Kidney (tissue), 14 donors: ENCODE measurements around the gene NFIA. TPM values are rescaled to one million over a fixed set of nuclear protein-coding genes. Genes with fewer than 3 reads are reported as not detected.

Experiments used
- DNase-seq, 5 donors: peaks; one replicate each; pipeline ENCODE4 v3.0.0-alpha.2; 2013 to 2020
- FAIRE-seq: peaks from 2 replicates; lab custom pipeline; 2012; peaks lifted over from hg19 to GRCh38; lab: Jason Lieb, UNC
- H3K27ac ChIP-seq, 2 donors: one replicate each; pipeline ENCODE4 v1.7.0; 2013; ENCODE audit warnings: low read depth in 2 of 2, low read length in 2 of 2, inconsistent platforms in 1 of 2
- H3K27me3 ChIP-seq: one replicate; pipeline ENCODE4 v1.7.1; 2013; ENCODE audit warnings: low read length, inconsistent platforms; ENCODE audit not compliant: control insufficient read depth, insufficient read depth
- H3K36me3 ChIP-seq, 3 donors: one replicate each; pipeline versions ENCODE4 v1.7.0 to v1.7.1; 2013; ENCODE audit warnings: low read length in 3 of 3, control low read depth in 1 of 3, inconsistent platforms in 1 of 3; ENCODE audit not compliant: insufficient read depth in 3 of 3, control insufficient read depth in 2 of 3
- H3K4me1 ChIP-seq, 3 donors: one replicate each; pipeline versions ENCODE4 v1.7.0 to v1.7.1; 2013; ENCODE audit warnings: low read length in 3 of 3, inconsistent platforms in 1 of 3, low read depth in 1 of 3; ENCODE audit not compliant: control insufficient read depth in 2 of 3, insufficient read depth in 2 of 3
- H3K4me3 ChIP-seq, 3 donors: one replicate each; pipeline versions ENCODE4 v1.7.0 to v1.8.1; 2013; ENCODE audit warnings: low read length in 3 of 3, control low read depth in 1 of 3, inconsistent platforms in 1 of 3
- H3K9ac ChIP-seq, 3 donors: one replicate each; pipeline versions ENCODE4 v1.7.0 to v1.7.1; 2013; ENCODE audit warnings: low read length in 3 of 3, control low read depth in 1 of 3, inconsistent platforms in 1 of 3
- H3K9me3 ChIP-seq, 3 donors: one replicate each; pipeline versions ENCODE4 v1.7.0 to v1.7.1; 2013; ENCODE audit warnings: low read length in 3 of 3, control low read depth in 1 of 3, inconsistent platforms in 1 of 3; ENCODE audit not compliant: control insufficient read depth in 2 of 3, insufficient read depth in 1 of 3
- intact Hi-C: fragments of 100-400 bp; cut with DNase I; formaldehyde crosslinking; loops from one replicate; pipeline ENCODE4 v1.11.1; 2022
- polyA plus RNA-seq: library from polyadenylated mRNA; stranded (reverse); fragments of 350-450 nt; fragmentation: Illumina TruSeq; extraction: RNeasy Lipid Tissue Mini Kit (QIAGEN cat#74804); gene quantifications from one replicate; pipeline ENCODE4 v1.2.3, GENCODE V29; 2014; ENCODE audit warnings: low read depth, low replicate concordance; ENCODE audit not compliant: insufficient read depth
- total RNA-seq: library from RNA; stranded (reverse); fragmentation: NEBNext Ultra II Directional; extraction: Animal tissue kit (Norgen Biotek cat#: 25700); gene quantifications from one replicate; pipeline ENCODE4 v1.2.1, GENCODE V29; 2021
- TF ChIP-seq, protein P1 (sequence below): IDR thresholded peaks from 3 replicates; pipeline ENCODE4 v1.5.1; 2012; ENCODE audit warnings: mild to moderate bottlenecking, moderate library complexity, borderline replicate concordance; ENCODE audit not compliant: insufficient read depth; ENCODE audit errors: extremely low read depth
- donor health status: control.
- donor health status: control.
- donor health status: control.
- donor health status: control.
- donor health status: control.
- donor health status: DM: yes; HTN: yes; CAD: no.
- donor health status: Normal renal cell carcinoma (clear cell type).

Gene NFIA
- total and polyA plus RNA-seq, 2 donors from 2014 or later: 4.8 to 87.5 TPM

DNA sequence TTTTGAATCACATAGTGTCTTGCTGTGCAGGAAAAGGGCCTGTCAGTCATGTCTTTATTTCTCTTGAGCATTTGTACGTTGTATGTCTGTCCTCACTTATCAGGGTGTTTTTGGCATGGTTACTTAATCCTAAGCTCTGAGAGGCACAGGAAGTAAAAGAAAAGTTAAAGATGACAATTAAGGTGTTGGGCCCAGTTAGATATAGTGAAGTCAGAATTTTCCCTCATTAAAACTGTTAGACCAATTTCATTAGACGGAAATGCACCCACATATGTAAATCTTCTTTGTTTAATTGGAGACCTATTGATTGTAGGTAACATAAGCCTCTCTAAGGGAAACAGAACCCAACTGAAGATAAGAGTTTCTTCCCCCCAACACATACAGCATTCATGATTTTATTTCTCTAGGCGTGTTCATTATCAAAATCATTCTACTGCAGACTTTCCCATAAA is 21.9 kb downstream of the NFIA start:
- Histone ChIP-seq H3K27me3 (no peaks in the 10 kb centered on the region), H3K4me1 (peaks cover 0 to 4% (median 0%) of the 10 kb centered on the region in 3 donors), H3K9ac (no peak overlapping the region), H3K9me3 (peaks cover 0 to 5% (median 0%) of the 10 kb centered on the region in 3 donors), H3K4me3 (no peak overlapping the region), H3K36me3 (no peaks in the 10 kb centered on the region), H3K27ac (no peak overlapping the region)
- TF ChIP-seq, protein P1, sequence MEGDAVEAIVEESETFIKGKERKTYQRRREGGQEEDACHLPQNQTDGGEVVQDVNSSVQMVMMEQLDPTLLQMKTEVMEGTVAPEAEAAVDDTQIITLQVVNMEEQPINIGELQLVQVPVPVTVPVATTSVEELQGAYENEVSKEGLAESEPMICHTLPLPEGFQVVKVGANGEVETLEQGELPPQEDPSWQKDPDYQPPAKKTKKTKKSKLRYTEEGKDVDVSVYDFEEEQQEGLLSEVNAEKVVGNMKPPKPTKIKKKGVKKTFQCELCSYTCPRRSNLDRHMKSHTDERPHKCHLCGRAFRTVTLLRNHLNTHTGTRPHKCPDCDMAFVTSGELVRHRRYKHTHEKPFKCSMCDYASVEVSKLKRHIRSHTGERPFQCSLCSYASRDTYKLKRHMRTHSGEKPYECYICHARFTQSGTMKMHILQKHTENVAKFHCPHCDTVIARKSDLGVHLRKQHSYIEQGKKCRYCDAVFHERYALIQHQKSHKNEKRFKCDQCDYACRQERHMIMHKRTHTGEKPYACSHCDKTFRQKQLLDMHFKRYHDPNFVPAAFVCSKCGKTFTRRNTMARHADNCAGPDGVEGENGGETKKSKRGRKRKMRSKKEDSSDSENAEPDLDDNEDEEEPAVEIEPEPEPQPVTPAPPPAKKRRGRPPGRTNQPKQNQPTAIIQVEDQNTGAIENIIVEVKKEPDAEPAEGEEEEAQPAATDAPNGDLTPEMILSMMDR: no peak
- DNase-seq (no peak), FAIRE-seq (no peak)
- intact Hi-C loops: no loop called here

DNA sequence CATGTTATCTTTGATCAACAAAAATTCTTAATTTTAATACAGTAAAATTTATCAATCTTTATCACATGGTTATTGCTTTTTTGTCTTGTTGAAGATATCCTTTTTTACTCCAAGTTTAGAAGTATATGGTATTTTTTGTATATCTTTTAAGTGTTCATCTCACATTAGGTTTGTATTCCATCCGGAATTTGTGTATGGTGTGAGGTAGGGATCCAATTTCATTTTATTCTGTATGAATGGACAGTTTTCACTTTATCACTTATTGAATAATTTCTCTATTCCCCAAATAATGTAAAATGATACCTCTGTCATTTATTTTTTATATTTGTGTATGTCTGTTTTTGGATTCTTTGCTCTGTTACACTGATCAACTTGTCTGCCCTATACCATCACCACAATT is 25.3 kb downstream of the NFIA start:
- TF ChIP-seq, protein P1: no peak
- Histone ChIP-seq H3K27ac (no peak overlapping the region), H3K9ac (no peak overlapping the region), H3K4me1 (peaks cover 0 to 7% (median 4%) of the 10 kb centered on the region in 3 donors), H3K36me3 (no peaks in the 10 kb centered on the region), H3K4me3 (no peak overlapping the region), H3K27me3 (no peaks in the 10 kb centered on the region), H3K9me3 (peaks cover 0 to 5% (median 0%) of the 10 kb centered on the region in 3 donors)
- FAIRE-seq (peak; percentile 62), DNase-seq (no peak)
- intact Hi-C loops: no loop called here

DNA sequence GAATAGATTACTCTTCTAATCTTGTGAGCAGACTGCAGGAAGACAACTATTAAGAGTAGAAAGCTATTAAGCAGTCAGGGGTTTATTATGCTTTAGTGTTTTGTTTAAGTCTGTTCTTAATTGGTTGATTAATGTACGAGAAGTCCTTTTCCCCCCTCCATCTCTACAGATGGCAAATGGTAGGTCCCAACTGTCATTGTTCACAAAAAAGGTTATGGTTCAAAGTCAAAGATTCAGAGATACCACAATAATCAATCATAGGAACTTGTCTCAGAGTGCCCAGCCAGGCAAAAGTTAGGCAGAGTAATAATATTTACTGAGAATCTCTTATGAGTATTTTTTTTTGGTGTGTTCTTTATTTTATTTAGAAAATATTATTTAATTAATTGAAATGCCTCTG is 26.8 kb downstream of the NFIA start:
- peak in 2 of 5 donors; percentile 29 to 66 for DNase-seq
- H3K4me3 ChIP-seq: no peak overlapping the region
- intact Hi-C loops: no loop called here
- no peaks in the 10 kb centered on the region for H3K27me3 ChIP-seq
- H3K36me3 ChIP-seq: no peaks in the 10 kb centered on the region
- TF ChIP-seq, protein P1: no peak
- peak; percentile 79 for FAIRE-seq
- H3K4me1 ChIP-seq: peaks cover 0 to 7% (median 0%) of the 10 kb centered on the region in 3 donors
- H3K9me3 ChIP-seq: peaks cover 0 to 5% (median 0%) of the 10 kb centered on the region in 3 donors
- no peak overlapping the region for H3K27ac ChIP-seq
- no peak overlapping the region for H3K9ac ChIP-seq

DNA sequence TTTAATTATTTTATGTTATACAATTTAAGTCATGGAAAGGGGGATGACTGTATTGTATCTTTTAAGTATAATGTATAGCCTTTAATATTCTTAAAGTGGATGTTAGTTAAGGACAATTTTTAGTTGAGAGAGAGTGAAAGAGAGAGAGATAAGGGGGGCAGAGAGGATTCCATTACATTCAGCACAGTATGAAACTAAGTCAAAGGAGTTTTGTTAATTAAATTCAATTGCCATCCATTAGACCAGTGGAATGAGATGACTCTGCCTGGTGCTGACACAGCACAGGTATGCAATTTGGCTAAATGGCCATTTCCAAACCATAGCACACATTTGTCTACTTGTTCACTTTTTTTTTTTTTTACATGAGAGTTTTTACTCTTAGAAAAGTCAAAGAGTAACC is 27.5 kb downstream of the NFIA start:
- Histone ChIP-seq H3K4me1 (peaks cover 0 to 7% (median 0%) of the 10 kb centered on the region in 3 donors), H3K9me3 (peaks cover 0 to 5% (median 0%) of the 10 kb centered on the region in 3 donors), H3K9ac (no peak overlapping the region), H3K4me3 (no peak overlapping the region), H3K27ac (no peak overlapping the region), H3K36me3 (no peaks in the 10 kb centered on the region), H3K27me3 (no peaks in the 10 kb centered on the region)
- FAIRE-seq: peak; percentile 27
- no peak for DNase-seq
- intact Hi-C loops: no loop called here
- TF ChIP-seq, protein P1: no peak
